ENCODE data around the gene OSM.

Gene OSM

GRCh38 chr22:30284172-30284571 is 17.5 kb upstream of the OSM start:
- no peak for DNase-seq

DNA sequence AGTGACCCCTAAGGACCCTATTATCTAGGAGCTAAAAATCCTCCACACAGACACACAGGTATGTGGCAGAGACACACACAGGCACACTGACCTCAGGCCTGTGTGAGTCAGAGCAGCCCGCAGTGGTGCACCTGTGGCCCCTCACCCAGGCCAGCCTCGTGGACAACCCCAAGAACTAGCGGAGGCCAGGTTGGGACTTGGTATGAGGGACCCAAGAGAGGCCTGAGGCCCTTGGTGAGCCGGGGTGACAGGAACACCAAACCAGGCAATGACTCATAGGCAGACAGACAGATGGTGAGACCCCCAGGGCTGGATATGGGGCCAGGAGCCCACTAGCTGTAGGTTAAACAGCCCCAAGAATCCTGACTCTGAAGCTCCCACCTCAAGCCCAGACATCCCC is 16.7 kb upstream of the OSM start:
- no peak for DNase-seq

- DNase-seq, result no peak
Observed at GRCh38 chr22:30282616-30283046, 16.0 kb upstream of the OSM start.

GRCh38 chr22:30280505-30280904 is 13.9 kb upstream of the OSM start:
- DNase-seq, result no peak

GRCh38 chr22:30279932-30280331 is 13.3 kb upstream of the OSM start:
- DNase-seq, result no peak

GRCh38 chr22:30279046-30279788 is 12.6 kb upstream of the OSM start:
- DNase-seq, result no peak

GRCh38 chr22:30277547-30278344 is 11.1 kb upstream of the OSM start:
- no peak for DNase-seq

DNA sequence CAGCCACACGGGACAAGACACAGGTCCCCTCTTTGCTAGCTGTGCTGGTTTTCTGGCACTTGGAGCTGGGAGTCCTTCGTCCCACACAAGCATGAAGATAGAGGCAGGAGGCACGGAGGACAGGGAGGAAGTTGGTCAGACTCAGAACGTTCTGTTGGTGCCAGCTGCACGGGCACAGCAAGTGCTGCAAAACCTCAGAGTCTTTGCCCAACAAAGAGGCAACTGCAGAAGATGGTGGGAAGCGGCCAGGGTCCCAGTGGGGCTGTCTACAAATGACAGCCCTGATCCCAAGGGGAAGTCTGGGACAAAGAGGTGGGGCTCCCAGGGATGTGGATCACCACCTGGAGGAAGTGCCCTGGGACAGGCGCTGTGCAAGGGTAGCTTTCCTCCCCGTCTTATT is 9.4 kb upstream of the OSM start:
- DNase-seq, result no peak

DNA sequence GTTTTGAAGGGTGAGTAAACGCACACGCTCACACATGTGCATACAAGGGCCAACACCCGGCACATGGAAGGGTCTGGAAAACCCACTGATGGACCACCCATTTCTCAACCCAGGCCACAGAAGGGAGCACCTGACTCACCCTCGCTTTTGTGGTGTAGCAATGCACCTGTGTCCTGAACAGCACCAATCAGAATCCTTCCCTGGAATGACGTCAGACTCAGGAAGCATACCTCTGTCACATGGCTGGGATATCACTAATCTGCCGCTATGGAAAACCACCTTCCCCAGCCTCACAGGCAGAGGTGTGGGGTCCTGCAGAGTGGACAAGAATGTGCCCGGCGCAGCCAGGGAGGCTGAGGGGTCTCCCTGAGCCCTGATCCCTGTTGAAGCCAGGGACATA is 9.0 kb upstream of the OSM start:
- no peak for DNase-seq

- DNase-seq, result no peak
Observed at GRCh38 chr22:30274437-30274812, 7.8 kb upstream of the OSM start.

DNA sequence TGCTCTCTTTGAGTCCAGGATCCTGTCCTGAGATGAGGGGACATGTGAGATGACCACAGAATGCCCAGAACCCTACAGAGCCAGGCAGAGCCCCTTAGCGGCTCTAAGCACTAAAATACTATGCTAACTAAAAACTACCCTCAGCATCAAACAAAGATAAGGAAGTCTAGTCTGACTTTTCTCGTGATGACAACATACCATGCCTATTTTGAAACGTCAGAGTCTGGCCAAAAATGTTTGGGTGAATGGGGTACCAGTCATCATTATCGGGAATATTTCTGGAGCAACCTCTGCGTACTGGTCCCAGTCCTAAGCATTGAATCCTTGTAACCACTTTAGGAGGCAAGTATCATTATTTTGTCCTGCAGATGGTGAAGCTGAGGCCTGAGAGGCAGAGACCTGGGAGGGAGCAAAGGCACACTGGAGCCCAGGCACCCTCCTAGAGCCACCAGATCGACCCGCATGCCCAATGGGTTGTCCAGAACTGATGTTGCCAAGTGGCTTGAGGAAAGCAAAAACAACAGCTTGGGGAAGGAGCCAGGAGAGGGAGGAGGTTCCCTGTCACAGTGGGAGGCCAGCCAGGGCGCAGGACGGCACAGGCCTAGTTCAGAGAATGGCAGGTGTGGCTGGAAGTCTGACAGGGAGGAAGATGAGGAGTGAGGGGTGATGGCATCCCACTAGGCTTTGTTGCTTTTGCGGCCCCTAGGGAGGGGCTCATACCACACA is 7.2 kb upstream of the OSM start:
- DNase-seq, result no peak

- no peak for DNase-seq
Observed at GRCh38 chr22:30272781-30273601, 6.3 kb upstream of the OSM start.

- no peak for DNase-seq
Observed at GRCh38 chr22:30270832-30271231, 4.2 kb upstream of the OSM start.

- DNase-seq, result no peak
Observed at GRCh38 chr22:30268331-30268730, 1.7 kb upstream of the OSM start.

DNA sequence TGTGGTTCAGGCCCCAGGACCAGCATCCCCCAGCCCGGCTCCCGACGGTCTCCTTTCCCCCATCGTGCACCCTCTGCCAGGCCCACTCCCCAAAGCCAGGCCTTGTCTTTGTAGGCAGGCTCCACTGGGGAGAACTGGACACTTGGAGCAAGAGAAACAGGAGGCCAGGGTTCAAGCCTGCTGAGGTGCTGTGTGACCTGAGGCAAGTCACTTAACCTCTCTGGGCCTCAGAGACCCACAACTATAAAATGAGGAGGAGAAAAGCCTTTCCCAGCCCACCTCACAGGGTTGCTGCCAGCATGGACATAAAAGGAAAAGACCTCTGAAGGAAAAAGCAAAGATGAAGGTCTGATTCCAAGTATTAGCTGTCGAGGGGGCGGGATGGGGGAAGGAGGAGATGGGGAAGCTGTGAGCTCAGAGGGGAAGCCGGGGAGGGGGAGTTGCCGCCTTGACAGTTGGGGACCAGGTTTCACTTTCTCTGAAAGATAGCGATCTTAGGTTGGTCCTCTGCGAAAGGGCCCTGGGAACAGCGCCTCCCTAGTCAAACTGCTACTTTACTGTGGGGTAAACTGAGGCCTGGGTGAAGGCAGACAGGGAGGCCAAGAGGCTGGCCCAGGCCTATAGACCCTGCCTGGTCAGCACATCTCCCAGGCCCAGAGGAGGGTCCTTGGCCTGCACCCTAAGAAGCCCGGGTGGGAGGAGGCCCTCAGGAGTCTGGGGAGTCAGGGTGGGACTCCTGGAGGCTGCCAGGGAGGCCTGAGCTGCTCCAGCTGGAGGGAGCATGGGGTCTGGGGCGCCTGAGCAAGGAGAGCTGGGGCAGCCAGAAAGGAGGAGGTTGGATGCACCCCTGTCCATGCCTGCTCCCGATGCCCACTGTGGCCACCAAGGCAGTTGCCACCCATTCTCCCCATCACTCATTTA is 991 bp upstream of the OSM start:
- DNase-seq, result no peak

- DNase-seq, result no peak
Observed at GRCh38 chr22:30265823-30266444, 717 bp downstream of the OSM start.

DNA sequence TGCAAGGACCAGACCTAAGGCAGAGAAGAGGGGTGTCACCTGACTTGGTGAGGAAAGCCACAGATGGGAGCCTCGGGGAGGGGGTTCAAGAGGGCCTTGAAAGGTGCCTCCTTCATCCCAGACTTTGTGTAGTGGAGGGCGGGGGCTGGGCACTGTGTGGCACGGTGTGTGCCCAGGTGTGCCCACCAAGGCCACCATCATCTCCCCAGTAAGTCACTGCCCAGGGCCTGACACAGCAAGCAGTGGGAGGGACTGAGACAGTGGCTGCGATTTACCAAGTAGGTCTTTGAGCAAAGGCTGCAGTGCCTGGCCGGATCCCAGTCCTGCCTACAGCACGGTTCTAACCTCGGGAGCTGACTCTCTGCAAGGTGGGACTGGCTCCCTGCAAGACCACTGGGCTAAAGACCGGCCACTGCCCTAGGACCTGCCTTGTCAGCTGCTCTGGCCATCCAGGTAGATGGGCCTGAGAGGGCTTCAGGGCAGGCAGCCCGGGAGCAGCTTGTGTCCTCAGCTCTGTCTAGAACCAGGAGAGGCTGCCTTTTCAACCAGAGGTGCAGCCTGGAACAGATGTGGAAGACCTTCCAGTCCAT is 1.4 kb downstream of the OSM start:
- no peak for DNase-seq

GRCh38 chr22:30263883-30264282 is 2.8 kb downstream of the OSM start:
- DNase-seq, result no peak

- peak; percentile 64 for DNase-seq
Observed at GRCh38 chr22:30262917-30263741, 3.5 kb downstream of the OSM start.

GRCh38 chr22:30262112-30262511 is 4.5 kb downstream of the OSM start:
- no peak for DNase-seq
